Glomerular endothelial cell (primary cell): ENCODE measurements around the gene ZBTB14. TPM values are rescaled to one million over a fixed set of nuclear protein-coding genes. Genes with fewer than 3 reads are reported as not detected.

Source experiments
- DNase-seq: peaks from one replicate; pipeline ENCODE4 v3.0.0-alpha.2; 2011; ENCODE audit warnings: low read depth, low spot score; ENCODE audit errors: extremely low read depth
- total RNA-seq: library from RNA; depleted of rRNA; stranded (reverse); fragments of >200 nt; gene quantifications from 2 replicates; pipeline ENCODE4 v1.2.3, GENCODE V29; 2015

Gene ZBTB14
- total RNA-seq, 1 donor from 2014 or later = 10.0 TPM

DNA sequence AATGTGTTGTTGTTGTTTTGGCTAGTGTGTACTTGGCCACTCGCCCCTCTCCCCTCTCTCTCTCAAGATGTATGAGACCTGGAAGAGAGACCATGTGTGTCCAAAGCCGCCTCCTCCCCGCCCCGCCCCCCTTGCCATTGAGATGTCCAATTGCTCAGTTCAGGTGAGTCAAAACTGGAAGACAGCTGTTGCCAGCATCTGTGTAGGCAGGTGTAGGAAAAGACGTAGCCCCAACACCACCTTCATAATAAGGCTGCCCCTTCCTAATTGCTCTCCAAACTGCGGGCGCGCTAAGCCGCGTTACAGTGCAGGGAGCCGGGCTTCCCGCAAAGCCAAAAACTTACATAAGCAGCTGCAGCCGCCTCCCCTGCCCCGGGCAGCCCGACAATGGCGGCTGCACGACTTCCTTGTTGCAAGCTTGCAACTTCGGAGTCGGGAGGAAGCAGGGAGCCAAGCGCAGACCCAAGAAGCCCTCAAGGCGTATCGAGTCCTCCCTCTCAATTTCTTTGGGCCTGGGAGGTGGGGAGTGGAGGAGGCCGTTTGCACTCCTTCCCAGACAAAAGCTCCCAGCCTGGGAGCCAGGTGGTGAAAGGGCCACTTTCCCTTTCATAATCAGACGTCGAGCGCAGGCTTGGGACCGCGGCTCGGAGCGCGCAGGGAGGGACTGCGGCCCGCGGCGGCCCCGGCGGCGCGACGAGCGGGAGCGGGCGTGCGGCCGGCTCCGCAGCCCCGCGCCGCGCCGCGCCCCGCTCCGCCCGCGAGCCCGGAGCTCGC is 882 bp downstream of the ZBTB14 start:
- no peak for DNase-seq

DNA sequence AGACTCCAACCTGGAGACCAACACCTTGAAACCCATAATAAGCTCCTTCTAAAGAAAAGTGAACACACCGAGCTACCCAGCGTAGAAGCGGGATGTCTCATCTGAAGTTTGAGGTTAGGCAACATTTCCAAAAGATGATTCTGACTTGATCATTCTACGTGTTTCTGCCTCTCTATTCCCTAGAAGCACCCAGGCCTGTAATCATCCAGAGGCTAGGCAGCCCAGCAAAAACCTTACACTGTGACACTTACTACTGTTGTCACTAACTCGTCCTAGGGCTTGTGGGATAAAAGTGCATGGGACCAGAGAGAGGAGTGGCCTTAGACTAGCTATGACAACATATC is 1.4 kb downstream of the ZBTB14 start:
- DNase-seq = no peak

DNA sequence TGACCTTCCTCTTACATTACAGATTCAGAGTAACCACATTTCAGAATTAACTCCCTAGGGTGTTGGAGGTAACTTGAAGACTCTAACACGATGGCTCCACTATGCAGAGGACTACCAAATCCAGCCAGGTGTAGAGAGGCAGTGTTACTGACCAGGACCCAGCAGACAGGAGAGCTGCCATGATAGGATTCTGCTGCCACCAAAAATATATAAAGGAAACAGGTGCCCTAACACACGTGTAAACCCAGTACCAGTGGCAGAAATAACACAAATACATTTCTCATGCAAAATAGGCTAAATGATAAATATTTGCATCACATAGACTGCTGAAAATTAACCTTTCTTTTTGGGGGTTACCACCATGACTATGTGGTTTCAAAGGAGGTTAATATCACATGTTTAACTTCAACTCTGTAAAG is 7.0 kb downstream of the ZBTB14 start:
- DNase-seq = no peak

DNA sequence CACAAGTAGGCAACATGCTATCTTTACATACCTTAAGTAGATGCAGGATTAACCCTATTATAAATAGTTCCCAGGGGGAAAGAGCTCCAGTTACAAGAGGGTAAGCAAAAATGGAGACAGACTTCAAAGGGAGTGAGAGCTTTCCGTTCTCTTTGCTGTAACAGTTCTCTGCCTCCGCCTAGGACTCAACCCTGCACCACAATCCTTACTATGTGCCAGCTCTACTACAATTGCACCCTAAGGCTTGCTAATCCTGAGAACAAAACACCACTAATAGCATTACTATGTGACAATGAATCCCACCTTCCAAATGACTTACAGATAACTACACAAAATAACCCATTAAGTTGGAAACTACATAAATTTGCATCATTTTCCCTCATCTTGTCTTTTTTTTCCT is 7.7 kb downstream of the ZBTB14 start:
- no peak for DNase-seq

DNA sequence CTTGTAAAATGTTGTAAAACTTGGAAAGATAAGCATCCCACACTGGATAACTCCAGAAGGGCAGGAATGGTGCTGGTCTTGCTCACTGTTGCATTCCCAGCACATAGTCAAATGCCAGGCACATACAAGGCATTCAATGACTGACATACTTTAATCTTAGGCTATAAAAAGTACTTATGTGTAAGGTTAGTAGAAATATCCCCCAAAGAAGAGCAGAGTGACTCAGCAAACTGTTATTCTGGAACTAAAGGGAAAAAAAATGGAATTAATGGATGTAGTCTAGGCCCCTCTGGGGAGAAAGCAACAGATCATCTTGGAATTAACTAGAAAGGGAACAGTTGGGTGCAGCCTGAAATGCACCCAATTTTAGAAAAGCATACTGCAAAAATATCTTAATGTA is 9.0 kb downstream of the ZBTB14 start:
- DNase-seq = no peak

DNA sequence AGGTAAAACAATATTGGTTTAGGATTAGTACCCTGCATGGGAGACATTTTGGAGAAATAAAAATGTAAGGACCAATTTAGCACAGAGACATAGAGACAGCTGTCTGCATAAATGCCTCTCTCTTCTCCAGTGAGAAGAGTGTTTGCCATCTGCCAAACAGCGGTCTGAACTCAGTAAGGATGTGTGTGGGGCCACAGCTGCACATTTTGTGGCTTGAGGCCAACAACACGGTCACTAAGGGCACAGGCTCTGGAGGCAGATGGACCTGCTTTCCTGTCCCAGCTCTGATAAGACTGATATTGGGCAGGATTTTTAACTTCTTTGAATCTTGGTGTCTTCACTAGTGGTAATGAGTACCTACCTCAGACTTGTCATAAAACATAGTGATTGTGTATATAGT is 10.2 kb downstream of the ZBTB14 start:
- no peak for DNase-seq

DNA sequence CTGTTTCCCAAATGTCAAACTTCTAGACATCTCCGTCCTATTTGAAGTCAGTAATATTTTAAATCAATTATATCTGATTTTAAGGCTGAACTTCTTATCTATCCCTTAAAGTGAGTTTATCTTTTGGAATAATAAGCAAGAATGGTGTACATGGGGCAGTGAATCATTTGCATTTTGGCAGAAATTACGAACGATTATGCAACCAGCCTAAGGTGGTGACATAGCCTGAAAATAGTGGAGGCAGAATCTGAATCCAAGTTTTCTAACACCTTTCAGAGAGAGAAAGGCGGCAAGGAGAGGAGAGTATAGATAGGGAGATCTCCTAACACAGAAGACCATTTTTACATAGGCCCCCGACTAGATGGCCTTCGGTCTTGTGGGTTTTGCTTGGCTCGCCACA is 10.7 kb downstream of the ZBTB14 start:
- DNase-seq = no peak

DNA sequence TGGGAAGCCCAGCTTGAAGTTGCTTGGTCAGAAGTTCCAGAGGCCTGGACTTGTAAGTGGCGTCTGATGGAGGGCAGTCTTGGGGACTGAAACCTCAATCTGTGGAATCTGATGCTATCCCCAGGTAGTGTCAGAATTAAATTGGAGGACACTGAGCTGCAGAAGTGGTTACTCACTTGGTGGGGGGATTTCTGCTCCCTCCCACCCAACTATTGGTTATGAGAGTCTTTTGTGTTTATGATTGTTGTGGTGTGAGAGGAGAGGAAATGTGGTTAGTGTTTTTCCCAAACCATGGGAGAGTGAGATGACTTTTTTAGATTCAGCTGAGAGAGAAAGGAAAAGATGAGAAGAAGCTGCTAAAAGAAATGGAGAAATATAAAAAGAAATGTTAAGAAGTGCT is 12.8 kb downstream of the ZBTB14 start:
- DNase-seq = no peak

DNA sequence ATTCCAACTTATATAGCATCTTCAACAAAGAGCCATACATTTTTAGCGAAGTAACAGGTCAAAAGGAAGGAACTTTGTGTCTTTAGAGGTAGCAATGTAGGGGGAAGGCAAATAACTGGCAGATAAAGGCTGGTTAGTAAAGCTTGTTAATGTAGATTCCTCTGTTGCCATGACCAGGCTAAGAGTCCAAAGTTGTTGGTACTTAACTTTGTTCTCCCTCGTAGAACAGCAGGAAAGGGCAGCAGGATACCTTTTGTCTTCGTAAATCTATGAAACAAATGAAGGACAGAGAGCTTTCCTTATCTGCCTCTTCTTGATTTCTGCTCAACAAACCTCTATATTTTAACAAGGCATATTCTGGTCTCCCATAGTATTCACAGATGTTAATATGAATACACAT is 18.6 kb downstream of the ZBTB14 start:
- DNase-seq = no peak

DNA sequence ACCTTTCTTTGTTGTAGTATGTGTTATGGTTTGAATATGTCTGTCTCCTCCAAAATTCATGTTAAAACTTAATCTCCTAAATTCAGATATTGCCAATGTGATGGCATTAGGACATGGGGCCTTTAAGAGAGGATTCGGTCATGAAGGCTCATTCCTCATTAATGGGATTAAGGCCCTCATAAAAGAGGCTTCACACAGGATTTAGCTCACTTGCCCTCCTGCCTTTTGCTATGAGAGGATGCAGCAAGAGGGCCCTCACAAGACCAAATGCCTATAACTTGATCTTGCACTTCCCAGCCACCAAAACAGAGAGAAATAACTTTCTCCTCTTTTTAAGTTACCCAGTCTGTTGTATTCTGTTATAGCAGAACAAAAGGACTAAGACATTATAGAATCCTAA is 19.7 kb downstream of the ZBTB14 start:
- DNase-seq = no peak

DNA sequence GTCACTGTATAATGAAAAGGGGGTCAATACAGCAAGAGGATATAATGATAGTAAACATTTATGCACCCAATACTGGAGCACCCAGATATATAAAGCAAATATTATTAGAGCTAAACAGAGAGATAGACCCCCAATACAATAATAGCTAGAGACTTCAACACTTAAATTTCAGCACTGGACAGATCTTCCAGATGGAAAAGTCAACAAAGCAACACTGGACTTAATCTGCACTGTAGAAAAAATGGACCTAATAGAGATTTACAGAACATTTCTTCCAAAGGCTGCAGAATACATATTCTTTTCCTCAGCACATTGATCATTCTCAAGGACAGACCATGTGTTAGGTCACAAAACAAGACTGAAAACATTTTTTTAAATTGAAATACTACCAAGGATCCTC is 26.7 kb downstream of the ZBTB14 start:
- no peak for DNase-seq

DNA sequence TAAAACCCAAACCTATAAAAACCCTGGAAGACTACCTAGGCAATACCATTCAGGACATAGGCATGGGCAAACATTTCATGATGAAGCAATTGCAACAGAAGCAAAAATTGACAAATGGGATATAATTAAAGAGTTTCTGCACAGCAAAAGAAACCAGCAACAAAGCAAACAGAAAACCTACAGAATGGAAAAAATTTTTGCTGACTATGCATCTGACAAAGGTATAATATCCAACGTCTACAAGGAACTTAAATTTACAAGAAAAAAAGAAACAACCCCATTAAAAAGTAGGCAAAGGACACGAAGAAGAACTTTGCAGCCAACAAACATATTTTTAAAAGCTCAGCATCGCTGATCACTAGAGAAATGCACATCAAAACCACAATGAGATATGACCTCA is 28.8 kb downstream of the ZBTB14 start:
- no peak for DNase-seq

DNA sequence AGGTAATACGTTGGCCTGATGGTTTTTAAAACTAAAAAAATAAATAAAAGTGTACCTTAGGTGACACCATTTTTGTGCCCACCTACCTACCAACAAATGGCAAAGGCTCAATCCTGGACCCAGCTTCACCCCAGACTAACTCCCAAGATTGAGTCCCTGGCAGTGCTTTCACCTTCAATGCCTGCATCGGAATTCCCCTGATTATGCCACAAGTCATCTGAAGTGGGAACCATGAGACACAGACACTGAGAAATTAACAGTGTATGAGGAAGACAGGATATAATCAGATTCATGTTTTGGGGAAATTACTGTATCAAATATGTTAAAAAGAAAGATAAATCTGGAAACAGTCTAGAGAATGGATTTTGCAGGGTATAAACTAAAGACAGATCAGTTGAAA is 41.6 kb downstream of the ZBTB14 start:
- DNase-seq = no peak

DNA sequence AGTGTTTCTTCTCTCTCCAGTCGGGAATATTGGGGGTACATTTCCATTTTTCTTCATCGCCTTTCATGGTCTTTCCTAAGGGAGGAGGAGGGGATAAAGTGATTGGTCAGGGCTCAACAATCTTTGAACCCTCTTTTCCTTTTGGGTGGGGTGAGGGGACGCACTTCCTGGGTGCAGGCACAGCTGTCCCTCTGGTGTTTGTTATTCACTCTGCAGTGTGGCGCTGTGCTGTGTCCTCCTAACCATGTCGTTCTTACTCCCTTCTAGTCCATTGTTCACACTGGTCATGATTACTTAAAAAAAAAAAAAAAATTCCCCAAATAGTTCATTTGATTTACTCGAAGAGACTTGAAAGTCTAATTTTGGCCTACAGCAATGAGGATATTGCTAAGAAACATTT is 44.4 kb downstream of the ZBTB14 start:
- DNase-seq = no peak

DNA sequence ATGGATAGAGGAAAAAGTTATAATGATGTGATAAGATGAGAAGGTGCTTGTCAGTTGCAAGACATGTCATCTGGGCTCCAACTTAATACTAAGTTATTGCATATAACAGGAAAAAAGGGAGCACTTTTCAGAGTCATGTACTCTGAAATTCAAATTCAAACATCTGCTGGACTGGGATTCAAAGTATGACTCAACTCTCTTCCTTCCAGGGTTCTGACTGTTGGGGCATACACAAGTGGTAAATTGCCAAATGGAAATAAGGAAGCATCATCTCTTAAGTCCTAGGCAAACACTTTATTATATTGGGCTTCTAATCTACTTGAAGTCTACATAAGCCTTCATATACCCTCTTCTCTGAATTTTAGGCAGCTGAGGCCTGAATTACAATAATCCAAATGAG is 44.9 kb downstream of the ZBTB14 start:
- no peak for DNase-seq

DNA sequence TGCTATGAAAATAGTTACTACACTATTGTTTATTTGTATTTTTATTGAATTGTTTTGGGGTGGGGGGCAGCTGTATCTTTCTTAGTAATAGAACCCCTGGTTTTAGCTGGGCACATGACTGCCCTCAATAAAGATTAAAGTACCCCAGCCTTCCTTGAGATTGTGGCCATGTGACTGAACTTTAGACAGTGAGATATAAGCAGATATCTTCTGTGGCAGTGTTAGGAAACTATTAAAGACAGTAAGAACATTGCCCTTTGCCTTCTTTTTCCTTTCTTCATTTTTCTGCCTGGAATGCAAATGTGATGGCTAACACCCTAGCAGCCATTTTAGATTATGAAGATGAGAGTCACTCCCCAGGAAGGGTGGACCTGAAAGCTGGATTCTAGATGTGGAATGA is 50.6 kb downstream of the ZBTB14 start:
- DNase-seq = no peak

DNA sequence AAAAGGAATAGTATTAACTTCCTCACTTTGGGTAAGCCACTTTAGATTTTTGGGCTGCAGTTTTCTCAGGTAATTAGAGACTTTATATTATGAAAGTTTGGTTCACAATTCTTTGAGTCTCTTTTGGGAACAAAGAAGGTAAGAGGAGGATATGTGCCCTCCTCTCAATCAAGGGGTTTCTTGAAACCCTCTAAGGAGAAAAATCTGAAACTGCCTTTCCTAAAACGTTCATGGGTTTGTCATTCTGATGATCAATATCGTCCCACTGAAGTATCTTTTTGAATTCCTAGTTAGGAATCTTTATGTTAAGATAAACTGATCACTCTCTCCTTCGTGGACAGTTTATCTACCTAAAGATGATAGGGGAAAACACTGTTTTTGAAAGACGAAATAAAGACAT is 56.1 kb downstream of the ZBTB14 start:
- DNase-seq = no peak

Other genes starting within 250 kb of the ZBTB14 start
- gene AKAIN1, start 98.5 kb downstream of the ZBTB14 start, total RNA-seq = not detected in 2 replicates
- 40.9 and 60.6 TPM in 2 replicates for gene EPB41L3, start 248.3 kb upstream of the ZBTB14 start, total RNA-seq